ENCODE measurements around the gene FSD1.
"Not testable (repeated sequence)": the region's sequence is repeated elsewhere in the genome, so short reads cannot be mapped to it uniquely, and the experiment has no call there.

Gene FSD1

DNA sequence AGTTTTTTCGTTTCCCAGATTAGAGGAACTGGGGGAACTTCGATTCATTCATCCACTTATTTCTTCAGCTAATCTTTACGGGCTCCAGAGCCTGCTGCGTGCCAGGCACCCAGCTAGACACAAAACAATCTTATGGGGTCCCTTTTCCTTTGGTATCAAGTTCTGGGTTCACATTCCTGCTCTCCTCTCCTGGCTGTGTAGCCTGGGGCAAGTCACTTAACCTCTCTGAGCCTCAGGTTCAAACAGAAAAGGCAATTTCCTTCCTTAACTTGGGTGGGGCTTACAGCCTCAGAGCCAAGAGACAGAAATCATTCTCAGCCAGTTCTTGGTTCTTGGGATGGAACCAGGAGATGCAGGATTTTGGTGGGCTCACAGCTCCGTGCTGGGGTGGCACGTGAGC is 19.4 kb upstream of the FSD1 start:
- DNase-seq (ENCODE audit: low spot score), result no peak

DNA sequence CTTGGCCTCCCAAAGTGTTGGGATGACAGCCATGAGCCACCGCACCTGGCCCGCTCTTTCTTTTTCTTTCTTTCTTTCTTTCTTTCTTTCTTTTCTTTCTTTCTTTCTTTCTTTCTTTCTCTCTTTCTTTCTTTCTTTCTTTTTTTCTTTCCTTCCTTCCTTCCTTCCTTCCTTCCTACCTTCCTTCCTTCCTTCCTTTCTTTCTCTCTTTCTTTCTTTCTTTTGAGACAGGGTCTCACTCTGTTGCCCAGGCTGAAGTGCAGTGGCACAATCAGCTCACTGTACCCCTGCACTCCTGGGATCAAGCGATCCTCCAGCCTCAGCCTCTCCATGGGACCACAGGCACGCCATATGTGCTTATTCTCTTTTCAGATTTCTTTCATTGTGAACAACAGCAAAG is 18.3 kb upstream of the FSD1 start:
- not testable (repeated sequence) for DNase-seq (ENCODE audit: low spot score)

DNA sequence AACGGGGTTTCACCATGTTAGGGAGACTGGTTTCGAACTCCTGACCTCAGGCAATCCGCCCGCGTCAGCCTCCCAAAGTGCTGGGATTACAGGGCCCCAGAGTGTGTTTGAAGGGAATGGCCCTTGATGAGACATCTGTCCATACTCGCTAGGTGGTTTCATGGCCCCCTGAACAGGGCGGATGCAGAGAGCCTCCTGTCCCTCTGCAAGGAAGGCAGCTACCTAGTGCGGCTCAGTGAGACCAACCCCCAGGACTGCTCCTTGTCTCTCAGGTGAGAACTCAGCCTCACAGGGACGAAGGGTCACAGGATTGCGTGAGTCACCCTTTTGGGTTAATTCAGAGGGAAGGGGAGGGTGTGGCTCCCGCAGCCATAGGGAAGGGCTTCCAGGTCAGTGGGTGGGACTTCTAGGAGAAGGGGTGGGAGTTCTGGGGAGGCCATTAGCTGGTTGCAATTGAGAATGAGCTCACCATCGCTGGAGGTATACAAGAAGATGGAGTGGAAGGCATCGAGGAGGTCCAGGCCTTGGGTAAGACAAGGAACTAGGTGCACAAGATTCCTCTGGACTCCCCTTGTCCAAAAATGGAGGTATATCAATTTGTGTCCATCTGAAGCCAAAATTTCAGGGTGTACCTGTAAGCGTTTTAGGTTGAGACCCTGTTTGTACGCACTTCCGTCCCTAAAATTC is 16.2 kb upstream of the FSD1 start:
- DNase-seq (ENCODE audit: low spot score), result no peak

DNA sequence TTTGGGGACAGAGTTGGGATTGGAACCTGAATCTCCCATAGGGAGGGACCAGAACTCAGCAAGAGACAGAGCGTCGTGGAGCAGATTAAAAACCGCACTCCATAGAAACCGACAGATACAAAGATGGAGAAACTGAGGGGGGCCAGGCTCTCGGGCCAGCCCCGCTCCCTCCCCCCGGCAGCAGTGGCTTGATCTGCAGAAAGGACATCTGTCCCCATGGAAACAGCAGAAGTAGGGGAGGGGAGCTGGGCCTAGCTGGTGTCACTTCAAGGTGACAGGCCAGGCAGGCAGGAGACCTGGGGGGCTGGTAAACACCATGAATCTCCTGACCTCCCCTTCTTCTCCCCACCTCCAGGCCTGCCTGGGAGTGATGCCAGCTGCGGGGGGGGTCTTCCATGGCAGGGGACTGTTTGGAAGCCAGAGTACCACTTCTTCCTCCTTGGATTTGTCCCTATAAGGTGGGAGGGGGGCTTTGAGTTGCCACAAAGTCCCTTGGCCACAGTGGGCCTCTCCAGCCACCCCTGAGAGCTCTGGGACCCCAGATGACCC is 13.1 kb upstream of the FSD1 start:
- DNase-seq (ENCODE audit: low spot score), result no peak

DNA sequence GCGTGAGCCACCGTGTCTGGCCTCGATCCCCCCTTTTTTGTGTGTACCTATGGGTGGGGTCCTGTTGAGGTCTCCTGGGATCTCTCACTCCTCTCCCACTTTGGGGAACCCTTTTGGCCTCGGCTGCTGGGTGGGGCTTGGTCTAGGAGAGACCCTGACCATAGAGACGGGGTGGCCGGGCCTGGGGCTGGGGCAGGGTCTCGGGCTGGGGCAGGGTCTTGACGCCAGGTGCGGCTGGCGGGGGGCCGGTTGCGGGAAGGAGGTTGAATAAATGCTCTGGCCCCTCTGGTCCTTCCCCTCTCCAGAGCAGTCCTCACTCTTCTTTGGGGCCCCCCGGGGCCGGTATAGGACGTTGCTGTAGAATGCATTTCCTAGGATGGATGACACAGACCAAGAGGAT is 11.9 kb upstream of the FSD1 start:
- no peak for DNase-seq (ENCODE audit: low spot score)

DNA sequence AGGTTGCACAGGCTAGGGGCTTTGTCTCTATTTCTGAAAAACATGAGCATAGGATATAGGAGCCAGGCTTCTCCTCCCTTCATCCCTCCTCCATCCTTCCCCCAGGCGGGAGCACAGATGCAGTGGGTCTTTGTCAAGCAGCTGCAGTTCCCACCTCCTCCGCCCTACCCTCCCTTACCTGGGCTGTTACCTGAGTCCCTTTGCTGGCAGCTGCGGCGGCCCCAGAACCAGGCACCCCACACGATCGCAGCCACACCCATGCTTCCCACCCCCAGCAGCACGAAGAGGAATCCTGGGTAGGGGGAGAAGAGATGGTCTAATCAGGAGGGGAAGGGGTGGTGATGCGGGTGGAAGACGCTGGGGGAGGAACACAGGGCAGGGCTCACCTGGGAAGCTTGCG is 10.0 kb upstream of the FSD1 start:
- no peak for DNase-seq (ENCODE audit: low spot score)

DNA sequence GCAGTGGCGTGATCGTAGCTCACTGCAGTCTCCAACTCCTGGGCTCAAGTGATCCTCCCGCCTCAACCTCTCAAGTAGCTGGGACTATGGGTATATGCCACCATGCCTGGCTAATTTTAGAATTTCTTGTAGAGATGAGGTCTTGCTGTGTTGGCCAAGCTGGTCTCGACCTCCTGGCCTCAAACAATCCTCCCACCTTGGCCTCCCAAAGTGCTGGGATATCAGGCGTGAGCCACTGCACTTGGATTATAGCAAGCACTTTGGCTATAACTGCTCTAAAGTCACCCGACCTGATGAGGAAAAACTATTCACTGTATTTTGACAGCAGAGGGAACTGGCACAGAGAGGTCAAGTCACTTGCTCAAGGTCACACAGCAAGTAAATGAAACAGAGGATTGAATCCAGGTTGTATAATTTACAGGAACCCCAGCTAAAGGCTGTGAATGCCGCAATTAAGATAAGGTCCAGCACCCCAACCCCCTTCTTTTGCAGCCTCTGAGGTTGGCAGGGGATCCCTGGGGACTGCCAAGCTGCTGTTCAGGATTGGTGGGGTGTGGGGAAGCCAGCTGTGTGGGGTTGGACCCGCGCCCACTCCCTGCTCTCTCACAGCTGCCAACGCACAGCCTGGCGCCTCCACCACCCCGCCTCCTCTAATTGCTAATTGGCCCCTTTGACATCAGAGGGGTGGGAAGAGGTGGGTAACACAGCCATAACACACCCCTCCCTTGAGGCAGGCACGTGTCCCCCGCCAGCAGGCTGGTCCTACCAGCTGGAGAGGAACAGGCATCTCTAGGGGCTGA is 8.2 kb upstream of the FSD1 start:
- peak; percentile 65 for DNase-seq (ENCODE audit: low spot score)

DNA sequence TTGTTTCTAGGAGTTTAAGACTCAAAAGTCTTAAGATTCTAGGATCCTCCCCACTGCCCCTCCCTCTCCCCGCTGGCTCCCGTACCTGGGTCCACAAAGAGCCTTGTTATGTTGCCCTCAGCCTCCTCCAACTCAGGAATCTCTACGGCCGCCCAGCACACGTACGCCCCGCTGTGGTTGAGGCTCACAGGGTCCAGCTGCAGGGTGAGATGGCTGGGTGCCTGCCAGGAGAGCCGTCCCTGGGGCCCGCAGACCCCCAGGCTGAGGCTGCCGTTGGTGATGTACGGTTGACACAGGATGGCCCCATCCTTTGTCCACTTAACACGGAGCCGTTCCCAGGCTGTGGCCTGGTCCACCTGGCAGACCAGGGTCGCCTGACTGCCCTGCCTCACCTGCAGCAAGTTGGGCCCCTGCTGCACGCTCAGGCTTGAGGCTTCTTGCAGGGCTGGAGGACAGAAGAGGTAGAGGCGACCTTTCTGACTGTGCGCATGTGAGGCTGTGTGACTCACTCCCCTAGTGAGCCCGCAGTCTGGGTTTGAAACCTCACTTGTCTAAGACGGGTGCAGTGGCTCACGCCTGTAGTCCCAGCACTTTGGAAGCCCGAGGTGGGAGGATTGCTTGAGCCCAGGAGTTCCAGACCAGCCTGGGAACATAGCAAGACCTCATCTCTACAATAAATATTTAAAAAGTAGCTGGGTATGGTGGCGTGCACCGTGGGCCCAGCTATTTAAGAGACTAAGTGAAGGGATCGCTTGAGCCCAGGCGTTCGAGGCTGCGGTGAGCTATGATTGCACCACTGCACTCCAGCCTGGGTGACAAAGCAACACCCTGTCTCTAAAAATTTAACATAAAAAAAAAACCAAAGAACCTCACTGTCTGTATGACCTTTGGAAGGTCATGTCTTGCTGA is 6.2 kb upstream of the FSD1 start:
- DNase-seq (ENCODE audit: low spot score), result no peak

DNA sequence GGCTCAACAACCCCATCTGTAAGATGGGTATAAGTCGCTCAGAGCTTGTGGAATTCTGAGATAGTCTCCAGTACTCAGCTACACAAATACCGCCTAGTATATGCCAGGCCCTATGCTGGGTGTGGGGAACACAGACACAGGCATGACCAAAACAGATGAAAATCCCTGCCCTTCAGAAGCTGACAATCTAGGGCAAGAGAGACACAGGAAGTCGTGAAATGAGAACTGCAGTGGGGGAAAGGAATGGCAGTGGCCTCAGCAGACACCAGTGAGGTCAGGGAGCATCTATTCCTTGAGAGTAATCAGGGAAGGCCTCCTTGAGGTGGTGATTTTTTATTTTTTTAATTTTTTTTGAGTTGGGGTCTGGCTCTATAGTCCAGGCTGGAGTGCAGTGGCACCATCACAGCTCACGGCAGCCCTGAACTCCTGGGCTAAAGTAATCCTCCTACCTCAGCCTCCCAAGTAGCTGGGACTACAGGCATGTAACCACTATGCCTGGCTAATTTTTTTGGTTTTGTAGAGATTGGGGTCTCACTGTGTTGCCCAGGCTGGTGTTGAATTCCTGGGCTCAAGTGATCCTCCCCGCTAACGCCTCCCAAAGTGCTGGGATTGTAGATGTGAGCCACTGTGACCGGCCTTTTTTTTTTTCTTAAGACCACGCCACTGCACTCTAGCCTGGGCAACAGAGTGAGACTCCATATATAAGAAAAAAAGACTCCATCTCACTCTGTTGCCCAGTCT is 5.4 kb upstream of the FSD1 start:
- no peak for DNase-seq (ENCODE audit: low spot score)

DNA sequence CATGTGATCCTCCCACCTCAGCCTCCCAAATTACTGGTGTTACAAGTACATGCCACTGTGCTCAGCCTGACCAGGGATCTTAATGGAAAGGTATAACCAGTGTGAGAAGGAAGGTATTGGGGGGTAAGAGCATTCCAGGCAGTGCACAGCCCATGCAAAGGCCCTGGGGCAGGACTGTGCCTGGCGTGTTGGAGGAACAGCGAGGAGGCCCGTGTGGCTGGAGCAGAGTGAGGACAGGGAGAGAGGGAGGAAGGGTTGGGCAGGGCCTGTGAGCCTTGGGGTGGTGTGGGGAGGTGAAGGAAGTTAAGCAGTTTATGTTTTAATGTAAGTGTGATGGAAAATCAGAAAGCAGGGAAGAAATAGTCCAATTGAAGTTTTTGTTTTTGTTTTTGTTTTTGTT is 3.8 kb upstream of the FSD1 start:
- DNase-seq (ENCODE audit: low spot score), result no peak

DNA sequence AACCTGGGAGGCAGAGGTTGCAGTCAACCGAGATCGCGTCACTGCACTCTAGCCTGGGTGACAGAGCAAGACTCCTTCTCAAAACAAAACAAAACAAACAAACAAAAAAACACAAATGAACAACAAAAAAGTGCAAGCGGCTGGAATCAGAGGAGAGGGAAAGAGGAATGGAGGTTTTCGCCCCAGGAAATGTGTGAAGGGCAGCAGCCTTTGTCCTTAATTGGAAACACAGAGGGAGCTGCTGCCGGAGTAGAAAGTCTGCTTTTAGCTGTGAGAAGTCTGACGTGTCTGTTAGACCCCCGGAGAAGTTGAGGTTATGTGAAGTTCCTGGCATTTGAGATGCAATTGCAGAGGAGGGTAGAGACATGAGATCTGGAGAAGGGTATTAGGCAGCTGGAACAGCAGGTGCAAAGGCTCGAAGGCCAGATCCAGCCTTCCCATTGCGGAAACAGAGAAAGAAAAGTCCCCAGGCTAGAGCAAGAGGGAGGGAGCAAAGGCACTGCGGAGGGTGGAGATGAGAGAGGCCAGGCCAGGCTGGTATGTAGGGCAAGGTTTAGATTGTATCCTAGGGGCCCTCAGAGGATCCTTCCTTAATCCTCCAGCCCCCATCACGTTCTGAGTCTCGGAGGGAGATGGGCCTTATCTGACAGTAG is 2.7 kb upstream of the FSD1 start:
- DNase-seq (ENCODE audit: low spot score), result no peak

DNA sequence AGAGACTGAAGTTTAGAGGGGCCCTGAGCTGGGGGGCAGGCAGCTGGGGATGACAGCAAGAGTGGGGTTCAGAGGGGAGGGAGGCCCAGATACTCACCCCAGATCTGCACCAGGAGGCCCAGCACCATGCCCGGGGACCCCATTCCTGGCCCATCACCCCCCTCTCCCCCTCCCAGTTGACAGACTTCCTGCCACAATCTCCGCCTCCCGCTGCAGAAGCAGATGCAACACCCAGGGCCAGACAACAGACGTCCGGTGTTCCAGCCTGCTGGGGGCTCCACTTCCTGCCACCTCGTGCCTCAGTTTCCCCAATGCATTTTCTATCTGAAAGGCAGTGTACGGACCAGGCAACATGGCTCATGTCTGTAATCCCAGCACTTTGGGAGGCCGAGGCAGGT is 2.2 kb upstream of the FSD1 start, which contains the start of gene TMIGD2:
TSS of gene TMIGD2 (minus strand) at position 147 of the 398 bp plus-strand sequence. CDS start at position 143, 4 bp downstream.
- DNase-seq (ENCODE audit: low spot score), result no peak

DNA sequence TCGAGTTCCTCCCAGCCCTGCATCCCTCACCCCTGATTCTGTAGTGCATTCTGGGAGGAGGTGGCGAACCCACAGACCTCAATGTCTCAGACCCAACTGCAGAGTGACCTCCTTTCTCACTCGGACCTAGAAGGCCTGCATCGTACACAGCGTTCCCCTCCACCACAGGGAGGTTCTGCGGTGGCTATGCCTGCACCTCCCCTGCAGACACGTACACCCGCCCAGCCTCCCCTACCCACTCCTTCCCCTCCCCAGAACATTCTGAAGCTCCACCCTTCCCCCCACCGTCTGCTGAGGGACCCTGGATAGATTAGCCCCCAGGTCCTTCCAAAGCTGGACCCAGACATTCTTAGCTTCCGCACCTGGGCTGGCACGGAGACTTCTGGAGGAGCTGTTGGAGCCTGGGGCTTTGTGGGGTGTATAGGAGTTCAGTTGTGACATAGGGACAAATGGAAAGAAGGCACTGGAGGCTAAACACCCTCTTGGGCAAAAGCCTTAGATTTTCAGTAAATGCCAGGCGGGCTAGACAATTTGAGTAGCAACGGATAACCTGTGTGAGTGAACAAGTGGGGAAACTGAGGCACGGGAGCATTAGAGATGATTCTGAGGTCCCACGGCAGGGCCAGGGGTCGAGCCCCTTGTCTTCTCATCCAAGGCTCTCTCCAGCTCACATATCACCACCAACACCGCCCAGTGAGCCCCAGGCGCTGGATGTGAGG is 420 bp upstream of the FSD1 start:
- no peak for DNase-seq (ENCODE audit: low spot score)

DNA sequence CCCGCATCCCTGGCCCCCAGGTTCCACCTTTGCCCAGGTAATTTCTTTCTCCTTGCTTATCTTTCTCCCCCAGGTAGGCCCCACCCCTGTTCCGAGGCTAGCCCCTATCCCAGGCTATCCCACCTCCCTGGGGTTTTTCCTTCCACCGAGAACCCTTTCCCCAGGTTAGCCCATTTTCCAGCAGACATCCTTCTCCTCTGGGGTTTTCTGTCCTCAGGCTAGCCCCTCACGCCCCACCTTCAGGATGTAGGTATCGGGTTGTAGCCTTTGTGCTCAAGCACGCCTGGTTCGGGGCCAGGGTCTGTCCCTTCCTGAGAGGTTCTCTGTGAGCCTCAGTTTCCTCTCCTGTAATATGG is 837 bp downstream of the FSD1 start:
- no peak for DNase-seq (ENCODE audit: low spot score)

DNA sequence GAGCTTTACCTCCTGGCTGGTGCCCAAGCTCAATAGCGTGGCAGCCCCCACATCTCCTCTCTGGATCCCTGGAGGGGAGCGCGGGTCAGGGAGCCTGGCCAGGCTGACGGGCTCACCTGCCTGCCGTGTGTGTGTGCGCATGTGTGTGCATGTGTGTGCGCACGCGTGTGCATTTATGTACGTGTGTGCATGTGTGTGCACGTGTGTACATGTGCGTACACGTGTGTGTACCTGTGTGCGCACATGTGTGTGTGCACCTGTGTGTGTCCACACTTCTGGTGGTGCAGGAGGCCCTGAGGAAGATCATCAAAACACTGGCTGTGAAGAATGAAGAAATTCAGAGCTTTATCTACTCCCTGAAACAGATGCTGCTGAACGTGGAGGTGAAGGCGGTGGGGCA is 1.3 kb downstream of the FSD1 start:
- no peak for DNase-seq (ENCODE audit: low spot score)

DNA sequence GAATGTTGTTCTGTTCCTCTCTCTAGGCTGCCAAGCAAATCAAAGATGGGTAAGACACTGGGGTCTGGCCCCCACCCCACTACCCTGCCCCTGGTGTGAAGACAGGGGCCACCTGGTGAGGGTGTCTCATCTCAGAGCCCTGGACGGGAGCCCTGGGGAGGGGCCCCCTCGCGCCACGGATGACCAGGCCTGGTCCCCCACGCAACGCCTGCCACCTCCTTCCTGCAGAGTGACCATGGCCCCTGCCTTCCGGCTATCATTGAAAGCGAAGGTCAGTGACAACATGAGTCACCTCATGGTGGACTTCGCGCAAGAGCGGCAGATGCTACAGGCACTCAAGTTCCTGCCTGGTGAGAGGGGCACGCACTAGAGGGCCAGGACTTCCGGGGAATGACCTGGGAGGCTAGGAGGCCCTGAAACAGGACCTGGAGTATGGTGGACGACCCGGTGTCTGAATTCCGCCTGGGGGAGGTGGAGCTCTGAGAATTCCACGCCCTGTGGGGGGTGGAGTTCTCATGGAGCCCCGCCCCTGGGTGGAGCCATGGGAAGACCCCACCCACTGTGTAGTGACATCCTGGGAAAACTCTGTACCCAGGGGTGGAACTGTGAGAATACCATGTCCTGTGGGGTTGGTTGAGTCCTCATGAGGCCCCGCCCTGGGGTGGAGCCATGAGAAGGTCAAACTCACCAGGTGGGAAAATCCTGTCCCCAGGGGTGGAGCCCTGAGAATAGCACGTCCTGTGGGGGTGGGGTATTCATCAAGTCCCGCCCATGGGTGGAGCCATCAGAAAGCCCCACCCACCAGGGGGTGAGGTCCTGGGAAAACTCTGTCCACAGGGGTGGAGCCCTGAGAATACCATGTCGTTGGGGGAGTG is 6.1 kb downstream of the FSD1 start:
- DNase-seq (ENCODE audit: low spot score), result peak; percentile 84

DNA sequence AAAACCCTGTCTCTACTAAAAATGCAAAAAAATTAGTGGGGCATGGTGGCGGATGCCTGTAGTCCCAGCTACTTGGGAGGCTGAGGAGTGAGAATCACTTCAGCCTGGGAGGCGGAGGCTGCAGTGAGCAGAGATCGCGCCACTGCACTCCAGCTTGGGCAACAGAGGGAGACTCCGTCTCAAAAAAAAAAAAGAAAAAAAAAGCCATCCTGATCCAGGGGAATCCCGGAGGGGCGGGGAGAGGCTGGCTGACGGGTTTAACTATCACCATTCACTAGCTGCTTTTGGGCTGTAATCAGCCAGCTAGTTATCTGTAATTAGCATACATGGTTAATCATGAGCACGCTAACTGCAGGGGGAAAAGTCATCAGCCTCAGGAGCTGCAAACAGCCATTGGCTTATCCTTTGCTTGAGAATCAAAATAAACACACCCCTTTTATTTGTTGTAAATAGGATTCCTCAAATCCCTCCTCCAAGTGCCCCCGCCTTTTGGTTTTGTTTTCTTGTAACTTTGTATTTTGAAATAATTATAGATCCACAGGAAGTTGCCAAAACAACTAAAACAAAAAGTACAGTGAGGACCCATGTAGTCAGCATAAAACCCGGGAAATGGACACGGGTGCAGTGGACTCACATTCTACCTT is 9.6 kb downstream of the FSD1 start:
- DNase-seq (ENCODE audit: low spot score), result no peak

DNA sequence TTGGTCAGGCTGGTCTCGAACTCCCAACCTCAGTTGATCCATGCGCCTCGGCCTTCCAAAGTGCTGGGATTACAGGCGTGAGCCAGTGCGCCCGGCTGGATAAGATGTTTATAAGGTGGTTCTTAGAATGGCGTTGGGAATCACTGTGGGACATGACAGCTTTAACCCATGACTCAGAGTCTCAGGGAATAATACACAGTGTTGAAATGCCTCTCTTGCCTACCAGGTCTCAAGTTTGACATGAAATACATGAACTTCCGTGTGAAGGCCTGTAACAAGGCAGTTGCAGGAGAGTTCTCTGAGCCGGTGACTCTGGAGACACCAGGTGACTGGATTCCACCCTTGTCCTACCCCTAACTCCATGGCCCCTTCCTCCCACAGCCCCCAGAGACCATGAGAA is 12.6 kb downstream of the FSD1 start:
- no peak for DNase-seq (ENCODE audit: low spot score)

DNA sequence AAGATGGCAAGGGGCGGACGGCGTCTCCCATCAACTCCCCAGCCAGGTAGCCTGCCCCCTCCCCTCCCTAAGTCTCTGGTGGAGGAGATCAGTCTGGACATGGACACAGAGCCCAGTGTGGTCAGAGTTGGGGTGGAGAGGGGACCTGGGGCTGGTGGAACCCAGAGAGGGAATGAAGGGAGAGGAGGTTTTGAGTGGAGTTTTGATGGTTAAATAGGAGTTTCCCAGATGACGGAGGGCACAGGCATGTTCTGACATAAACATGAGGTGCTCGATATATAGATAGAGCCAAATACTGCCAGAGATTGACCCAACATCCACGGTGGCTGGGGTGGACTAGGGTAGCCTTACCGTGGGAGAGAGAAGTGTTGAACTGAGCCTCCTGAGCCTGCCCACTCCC is 14.1 kb downstream of the FSD1 start:
- no peak for DNase-seq (ENCODE audit: low spot score)
